Neuronal stem cell (in vitro differentiated cells): ENCODE data around the gene MAGEB17.

ENCODE experiments used
- DNase-seq: peaks from one replicate; pipeline ENCODE4 v3.0.0-alpha.2; 2013; ENCODE audit warnings: low spot score
- H2AFZ ChIP-seq: one replicate; pipeline ENCODE4 v1.6.1; 2013; ENCODE audit warnings: mild to moderate bottlenecking, low read length, inconsistent platforms
- H2AK5ac ChIP-seq: 2 replicates; pipeline ENCODE4 v1.6.1; 2013; ENCODE audit warnings: low read depth, mild to moderate bottlenecking, inconsistent platforms, low read length, moderate library complexity, mixed read lengths
- H2BK120ac ChIP-seq: 2 replicates; pipeline ENCODE4 v1.6.1; 2013; ENCODE audit warnings: low read depth, mild to moderate bottlenecking, inconsistent platforms, low read length, moderate library complexity, mixed read lengths
- H2BK12ac ChIP-seq: one replicate; pipeline ENCODE4 v1.6.1; 2013; ENCODE audit warnings: low read length, inconsistent platforms
- H2BK15ac ChIP-seq: 2 replicates; pipeline ENCODE4 v1.6.1; 2013; ENCODE audit warnings: mild to moderate bottlenecking, low read length, inconsistent platforms, mixed read lengths
- H2BK5ac ChIP-seq: one replicate; pipeline ENCODE4 v1.6.1; 2013; ENCODE audit warnings: inconsistent platforms, mild to moderate bottlenecking, low read length, moderate library complexity
- H3K14ac ChIP-seq: one replicate; pipeline ENCODE4 v1.6.1; 2013; ENCODE audit warnings: low read length, inconsistent platforms
- H3K18ac ChIP-seq: 2 replicates; pipeline ENCODE4 v1.6.1; 2013; ENCODE audit warnings: low read length, inconsistent platforms
- H3K23ac ChIP-seq: 2 replicates; pipeline ENCODE4 v1.6.1; 2013; ENCODE audit warnings: low read depth, mild to moderate bottlenecking, mixed read lengths, low read length, inconsistent platforms; ENCODE audit not compliant: poor library complexity
- H3K27ac ChIP-seq: replicated peaks from 3 replicates; pipeline ENCODE4 v1.5.1; 2013; ENCODE audit warnings: low read length, inconsistent platforms
- H3K27me3 ChIP-seq, 3 experiments: 2 replicates each; pipeline ENCODE4 v1.6.1; 2013; ENCODE audit warnings: low read length in 3 of 3, mild to moderate bottlenecking in 2 of 3, inconsistent platforms in 1 of 3, low read depth in 1 of 3, mixed read lengths in 1 of 3, moderate library complexity in 1 of 3; ENCODE audit not compliant: control insufficient read depth in 3 of 3, insufficient read depth in 3 of 3
- H3K36me3 ChIP-seq, 2 donors: replicated peaks in 1 of 2; 2 replicates each; pipeline ENCODE4 v1.6.1; 2013; ENCODE audit warnings: low read length in 2 of 2; ENCODE audit not compliant: control insufficient read depth in 2 of 2, insufficient read depth in 2 of 2
- H3K4ac ChIP-seq: 2 replicates; pipeline ENCODE4 v1.6.1; 2013; ENCODE audit warnings: inconsistent platforms, mild to moderate bottlenecking, low read length, moderate library complexity
- H3K4me1 ChIP-seq, 2 donors: 1 replicate in 1 of 2; 2 replicates in 1 of 2; pipeline ENCODE4 v1.6.1; 2013; ENCODE audit warnings: low read length in 2 of 2, low read depth in 1 of 2; ENCODE audit not compliant: control insufficient read depth in 2 of 2, insufficient read depth in 1 of 2
- H3K4me2 ChIP-seq: one replicate; pipeline ENCODE4 v1.6.1; 2013; ENCODE audit warnings: mild to moderate bottlenecking, low read length, inconsistent platforms; ENCODE audit not compliant: insufficient read depth, poor library complexity, severe bottlenecking
- H3K4me3 ChIP-seq, 2 donors: 2 replicates each; pipeline ENCODE4 v1.5.1; 2013; ENCODE audit warnings: low read length in 2 of 2, mild to moderate bottlenecking in 2 of 2, inconsistent platforms in 1 of 2, moderate library complexity in 1 of 2
- H3K79me1 ChIP-seq: one replicate; pipeline ENCODE4 v1.6.1; 2013; ENCODE audit warnings: low read depth, mild to moderate bottlenecking, inconsistent platforms, low read length, moderate library complexity
- H3K9ac ChIP-seq: one replicate; pipeline ENCODE4 v1.6.1; 2013; ENCODE audit warnings: mild to moderate bottlenecking, low read depth, low read length, inconsistent platforms; ENCODE audit not compliant: poor library complexity
- H3K9me3 ChIP-seq, 2 donors: replicated peaks in 1 of 2; 2 replicates each; pipeline versions ENCODE3 to v1.6.1; 2013; ENCODE audit warnings: low read length in 2 of 2, mild to moderate bottlenecking in 2 of 2, inconsistent platforms in 1 of 2, low read depth in 1 of 2, mixed read lengths in 1 of 2, moderate library complexity in 1 of 2; ENCODE audit not compliant: control insufficient read depth in 2 of 2, insufficient read depth in 1 of 2
- H4K8ac ChIP-seq: one replicate; pipeline ENCODE4 v1.6.1; 2013; ENCODE audit warnings: low read depth, mild to moderate bottlenecking, inconsistent platforms, low read length, moderate library complexity
- H4K91ac ChIP-seq: one replicate; pipeline ENCODE4 v1.6.1; 2013; ENCODE audit warnings: low read length, low read depth, mild to moderate bottlenecking, inconsistent platforms; ENCODE audit not compliant: poor library complexity
- WGBS, 2 donors: extraction: QIAGEN DNeasy Blood & Tissue Kit; methylation state at CpG; one replicate each; pipeline ENCODE4 v1.1.7; 2013; ENCODE audit warnings: missing lambda C conversion rate in 2 of 2, mixed read lengths in 1 of 2; ENCODE audit not compliant: insufficient read length in 2 of 2, insufficient replicate concordance in 1 of 2; ENCODE audit errors: extremely low coverage in 2 of 2; 5-methylcytosine and 5-hydroxymethylcytosine counted together

The MAGEB17 gene

DNA sequence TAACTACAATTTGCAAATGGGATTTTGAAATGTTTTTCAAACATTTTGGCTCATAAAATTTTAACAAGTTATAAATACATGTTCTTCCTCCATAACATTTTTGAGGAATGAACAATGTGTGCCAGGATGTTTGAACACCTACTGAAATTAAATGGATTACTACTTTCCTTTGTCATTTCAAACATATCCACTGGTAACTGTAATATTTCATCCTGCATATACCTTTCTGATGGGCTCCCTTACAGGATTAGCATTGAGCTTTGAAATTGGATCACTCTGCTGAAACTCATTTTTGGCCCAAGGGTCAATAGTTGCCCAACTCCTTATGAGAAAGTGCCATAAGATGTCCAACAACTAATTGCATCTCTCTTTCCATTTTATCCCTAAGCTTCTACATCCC, 26.3 kb upstream of the MAGEB17 start:
- no peak overlapping the region for H2BK12ac ChIP-seq
- H2BK5ac ChIP-seq = no peak overlapping the region
- no peaks in the 10 kb centered on the region for H3K9me3 ChIP-seq
- no peak for DNase-seq
- no peak overlapping the region for H2AFZ ChIP-seq
- no peaks in the 10 kb centered on the region for H3K27me3 ChIP-seq
- no peak overlapping the region for H3K9ac ChIP-seq
- H3K4me2 ChIP-seq = no peak overlapping the region
- H3K18ac ChIP-seq = no peak overlapping the region
- no peaks in the 10 kb centered on the region for H3K79me1 ChIP-seq
- no peak overlapping the region for H4K91ac ChIP-seq
- H3K4me3 ChIP-seq = no peak overlapping the region
- H2BK15ac ChIP-seq = no peak overlapping the region
- no peak overlapping the region for H2AK5ac ChIP-seq
- H2BK120ac ChIP-seq = no peak overlapping the region
- H3K14ac ChIP-seq = no peak overlapping the region
- H3K36me3 ChIP-seq = no peaks in the 10 kb centered on the region
- H3K27ac ChIP-seq = no peak overlapping the region
- no peak overlapping the region for H4K8ac ChIP-seq
- no peak overlapping the region for H3K4ac ChIP-seq
- H3K4me1 ChIP-seq = no peaks in the 10 kb centered on the region
- no peak overlapping the region for H3K23ac ChIP-seq

DNA sequence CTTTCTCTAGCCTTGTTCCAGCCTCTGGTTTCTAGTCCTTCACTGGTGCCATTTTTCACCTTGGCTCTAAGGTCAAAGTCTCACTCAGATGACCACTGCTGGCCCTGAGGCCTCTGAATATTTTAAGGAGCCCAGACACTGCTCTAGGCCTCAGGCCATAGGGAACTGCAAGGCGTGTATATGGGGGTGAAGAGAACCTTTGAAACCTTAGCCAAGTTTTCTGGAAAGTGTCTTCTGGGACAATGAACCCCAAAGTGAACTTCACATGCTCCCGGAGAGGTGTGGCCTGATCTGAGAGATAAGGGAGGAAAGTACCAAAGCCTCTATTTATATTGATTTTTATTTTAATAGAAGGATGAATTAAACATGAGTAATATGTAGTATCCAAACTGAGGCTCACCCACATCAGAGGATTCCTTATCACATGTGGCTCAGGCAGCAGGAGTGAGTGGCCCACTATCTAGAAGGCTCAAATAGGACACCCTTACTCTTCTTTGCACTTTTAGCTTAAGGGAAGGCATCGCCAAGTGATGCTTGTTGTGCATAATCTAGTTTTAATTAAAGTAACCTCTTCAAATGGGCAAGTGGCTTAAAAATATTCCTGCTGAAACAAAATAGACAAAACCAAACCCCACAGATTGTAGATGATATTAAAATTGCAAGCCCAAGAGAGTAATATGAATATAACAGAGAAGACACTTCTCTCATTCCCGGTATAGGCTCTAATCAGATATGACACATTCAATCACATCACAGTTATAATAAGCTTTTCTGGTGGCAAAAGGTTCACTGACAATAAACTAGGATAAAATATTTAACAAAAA, 25.6 kb upstream of the MAGEB17 start:
- Histone ChIP-seq H3K27me3 (no peaks in the 10 kb centered on the region), H3K4ac (no peak overlapping the region), H2AK5ac (no peak overlapping the region), H3K27ac (no peak overlapping the region), H2BK15ac (no peak overlapping the region), H3K23ac (no peak overlapping the region), H3K14ac (no peak overlapping the region), H3K4me2 (no peak overlapping the region), H2BK12ac (no peak overlapping the region), H2AFZ (no peak overlapping the region), H3K79me1 (no peaks in the 10 kb centered on the region), H3K36me3 (no peaks in the 10 kb centered on the region), H2BK5ac (no peak overlapping the region), H3K4me3 (no peak overlapping the region), H3K9ac (no peak overlapping the region), H2BK120ac (no peak overlapping the region), H4K91ac (no peak overlapping the region), H3K18ac (no peak overlapping the region), H4K8ac (no peak overlapping the region), H3K4me1 (no peaks in the 10 kb centered on the region), H3K9me3 (no peaks in the 10 kb centered on the region)
- no peak for DNase-seq
- no CpG with 5 or more reads among the region's 4 CpGs for WGBS, 2 donors

DNA sequence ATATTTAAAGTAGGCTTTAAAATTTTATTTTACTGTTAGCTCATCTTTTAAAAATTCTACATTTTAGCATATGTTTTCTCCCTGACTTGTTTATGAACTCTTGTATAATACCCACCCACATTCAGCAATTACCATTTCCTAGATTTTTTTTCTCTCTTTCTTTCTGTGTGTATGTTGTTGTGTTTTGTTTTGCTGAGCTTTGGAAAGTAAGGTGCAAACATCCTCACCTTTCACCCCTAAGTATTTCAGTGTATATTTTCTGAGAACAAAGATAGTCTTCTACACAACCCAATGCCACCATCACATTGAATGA, 25.1 kb upstream of the MAGEB17 start:
- no peak overlapping the region for H3K4me2 ChIP-seq
- no peak overlapping the region for H3K9ac ChIP-seq
- H3K27me3 ChIP-seq = no peaks in the 10 kb centered on the region
- H2AK5ac ChIP-seq = no peak overlapping the region
- H2AFZ ChIP-seq = no peak overlapping the region
- no peaks in the 10 kb centered on the region for H3K9me3 ChIP-seq
- H2BK5ac ChIP-seq = no peak overlapping the region
- no peak overlapping the region for H3K23ac ChIP-seq
- H2BK15ac ChIP-seq = no peak overlapping the region
- no peak for DNase-seq
- no peak overlapping the region for H2BK12ac ChIP-seq
- H3K18ac ChIP-seq = no peak overlapping the region
- H4K8ac ChIP-seq = no peak overlapping the region
- no peaks in the 10 kb centered on the region for H3K36me3 ChIP-seq
- no peak overlapping the region for H2BK120ac ChIP-seq
- H3K27ac ChIP-seq = no peak overlapping the region
- no peaks in the 10 kb centered on the region for H3K79me1 ChIP-seq
- H3K4me1 ChIP-seq = no peaks in the 10 kb centered on the region
- no peak overlapping the region for H4K91ac ChIP-seq
- no peak overlapping the region for H3K4me3 ChIP-seq
- no peak overlapping the region for H3K14ac ChIP-seq
- no peak overlapping the region for H3K4ac ChIP-seq

GRCh38 chrX:16143968-16144367, 23.3 kb upstream of the MAGEB17 start:
- Histone ChIP-seq H3K18ac (no peak overlapping the region), H3K9me3 (no peaks in the 10 kb centered on the region), H3K23ac (no peak overlapping the region), H3K27ac (no peak overlapping the region), H2BK5ac (no peak overlapping the region), H2AK5ac (no peak overlapping the region), H3K79me1 (no peaks in the 10 kb centered on the region), H3K9ac (no peak overlapping the region), H4K8ac (no peak overlapping the region), H2BK12ac (no peak overlapping the region), H3K27me3 (no peaks in the 10 kb centered on the region), H2BK15ac (no peak overlapping the region), H2AFZ (no peak overlapping the region), H3K4me3 (no peak overlapping the region), H2BK120ac (no peak overlapping the region), H3K36me3 (no peaks in the 10 kb centered on the region), H4K91ac (no peak overlapping the region), H3K14ac (no peak overlapping the region), H3K4me1 (no peaks in the 10 kb centered on the region), H3K4me2 (no peak overlapping the region), H3K4ac (no peak overlapping the region)
- DNase-seq = no peak
